ENCODE data around the gene GNB2.

Gene GNB2

DNA sequence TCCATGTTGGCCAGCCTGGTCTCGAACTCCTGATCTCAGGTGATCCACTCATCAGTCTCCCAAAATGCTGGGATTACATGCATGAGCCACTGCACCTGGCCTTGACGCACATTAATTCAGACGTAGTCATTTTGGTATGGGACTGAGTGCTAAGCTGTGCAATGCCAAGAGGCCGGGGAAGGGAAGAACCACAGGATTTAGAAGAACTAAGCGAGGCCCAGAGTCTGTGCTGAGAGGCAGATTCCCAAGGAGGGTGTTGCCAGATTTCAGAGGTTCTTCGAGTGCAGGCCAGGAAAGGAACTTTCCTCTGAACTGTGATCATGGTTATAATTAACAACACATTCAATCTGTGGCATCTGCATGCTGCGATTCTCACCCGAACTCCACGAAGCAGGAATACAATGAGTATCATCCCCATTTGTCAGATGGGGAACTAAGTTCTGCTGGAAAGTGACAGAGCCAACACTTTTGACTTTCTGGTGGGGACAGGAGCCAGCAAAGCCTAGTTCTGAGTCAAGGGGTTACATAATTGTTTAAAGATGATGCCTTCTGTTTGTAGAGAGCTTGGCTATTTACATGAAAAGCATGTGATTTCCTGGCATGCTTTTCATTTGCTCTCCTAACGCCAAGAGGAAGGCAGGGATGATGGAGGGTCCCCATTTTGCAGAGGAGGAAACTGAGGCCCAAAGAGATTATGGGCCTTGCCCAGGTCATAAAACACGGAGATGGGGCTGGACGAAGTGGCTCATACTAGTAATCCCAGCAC lies 53.6 kb downstream of the GNB2 start:
- DNase-seq (ENCODE audit: low read depth in 2 of 2) = no peak

DNA sequence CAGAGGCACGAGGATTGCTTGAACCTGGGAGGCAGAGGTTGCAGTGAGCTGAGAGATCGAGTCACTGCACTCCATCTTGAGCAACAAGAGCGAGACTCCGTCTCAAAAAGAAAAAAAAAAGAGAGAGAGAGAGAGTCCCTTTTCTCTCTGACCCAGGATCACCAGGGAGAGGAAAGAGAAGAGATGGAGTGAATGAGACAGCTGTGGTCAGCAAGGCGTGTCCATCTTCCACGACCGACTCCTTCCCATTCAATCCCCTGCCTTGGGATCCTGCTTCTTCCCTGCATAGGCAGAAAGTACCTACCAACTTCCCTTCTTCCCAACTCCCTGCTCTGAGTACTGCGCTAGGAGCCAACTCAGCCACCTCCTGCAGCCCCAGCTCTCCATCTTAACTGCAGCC lies 54.7 kb downstream of the GNB2 start:
- no peak for DNase-seq (ENCODE audit: low read depth in 2 of 2)

Measured in stimulated activated CD4-positive, alpha-beta T cell treated with anti-CD3 and anti-CD28 coated beads, Interleukin-12 subunit alpha, Interleukin-12 subunit beta, amount 100 ng/mL, for 24 hours (primary cell).